SK-N-SH treated with all-trans-retinoic acid at 6 μM for 48 hours (cell line): ENCODE results near the gene XPR1.

ENCODE experiments used
- ARNTL ChIP-seq: fragments of 450-650 bp; formaldehyde crosslinking; IDR thresholded peaks from 2 replicates; pipeline ENCODE4 v1.5.0; 2020; ENCODE audit warnings: low read depth, mild to moderate bottlenecking, moderate library complexity, borderline replicate concordance
- BACH2 ChIP-seq: fragments of 250-450 bp; sonication (Bioruptor Pico); IDR thresholded peaks from 2 replicates; pipeline ENCODE4 v1.9.0; 2021; ENCODE audit warnings: mild to moderate bottlenecking, borderline replicate concordance
- ESRRG ChIP-seq: fragments of 250-450 bp; sonication (Bioruptor Pico); IDR thresholded peaks from 2 replicates; pipeline ENCODE4 v1.6.1; 2021; ENCODE audit warnings: mild to moderate bottlenecking
- OSR1 ChIP-seq: fragments of 250-450 bp; sonication (Bioruptor Pico); IDR thresholded peaks from 2 replicates; pipeline ENCODE4 v1.8.0; 2022; ENCODE audit warnings: moderate library complexity, mild to moderate bottlenecking, inconsistent platforms
- SNAI2 ChIP-seq: fragments of 250-450 bp; sonication (Bioruptor Pico); IDR thresholded peaks from 2 replicates; pipeline ENCODE4 v1.5.0; 2020; ENCODE audit warnings: mild to moderate bottlenecking, moderate library complexity
- ZFP30 ChIP-seq: fragments of 450-650 bp; formaldehyde crosslinking; IDR thresholded peaks from 2 replicates; pipeline ENCODE4 v1.5.0; 2022; ENCODE audit warnings: mild to moderate bottlenecking, moderate library complexity
- TF ChIP-seq, protein P1 (sequence below): fragments of 250-450 bp; sonication (Bioruptor Pico); IDR thresholded peaks from 2 replicates; pipeline ENCODE4 v1.5.0; 2020; ENCODE audit warnings: mild to moderate bottlenecking, moderate library complexity

DNA sequence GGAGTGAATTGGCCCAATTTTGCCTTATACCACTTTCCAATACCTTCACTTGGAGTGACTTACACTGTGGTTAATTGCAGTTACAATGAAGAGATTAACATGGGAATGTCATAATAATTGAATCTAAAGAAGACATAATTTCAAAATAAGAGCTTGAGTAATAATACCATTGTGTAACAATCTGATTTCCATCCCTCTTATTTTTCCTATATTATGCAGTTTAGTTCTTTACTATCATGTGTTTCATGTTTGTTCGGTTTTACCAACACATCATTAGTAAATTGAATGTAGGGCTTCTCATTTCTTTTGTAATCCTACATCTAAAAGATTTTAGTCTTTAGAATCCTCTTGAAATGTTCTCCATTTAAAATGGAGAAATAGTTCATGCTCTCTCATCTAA is 19.2 kb upstream of the XPR1 start:
- TF ChIP-seq OSR1 (no peak), SNAI2 (CRISPR knock-in tag) (no peak), ESRRG (CRISPR knock-in tag) (no peak), ARNTL (no peak), ZFP30 (CRISPR knock-in tag) (no peak), BACH2 (no peak)
- TF ChIP-seq, protein P1, sequence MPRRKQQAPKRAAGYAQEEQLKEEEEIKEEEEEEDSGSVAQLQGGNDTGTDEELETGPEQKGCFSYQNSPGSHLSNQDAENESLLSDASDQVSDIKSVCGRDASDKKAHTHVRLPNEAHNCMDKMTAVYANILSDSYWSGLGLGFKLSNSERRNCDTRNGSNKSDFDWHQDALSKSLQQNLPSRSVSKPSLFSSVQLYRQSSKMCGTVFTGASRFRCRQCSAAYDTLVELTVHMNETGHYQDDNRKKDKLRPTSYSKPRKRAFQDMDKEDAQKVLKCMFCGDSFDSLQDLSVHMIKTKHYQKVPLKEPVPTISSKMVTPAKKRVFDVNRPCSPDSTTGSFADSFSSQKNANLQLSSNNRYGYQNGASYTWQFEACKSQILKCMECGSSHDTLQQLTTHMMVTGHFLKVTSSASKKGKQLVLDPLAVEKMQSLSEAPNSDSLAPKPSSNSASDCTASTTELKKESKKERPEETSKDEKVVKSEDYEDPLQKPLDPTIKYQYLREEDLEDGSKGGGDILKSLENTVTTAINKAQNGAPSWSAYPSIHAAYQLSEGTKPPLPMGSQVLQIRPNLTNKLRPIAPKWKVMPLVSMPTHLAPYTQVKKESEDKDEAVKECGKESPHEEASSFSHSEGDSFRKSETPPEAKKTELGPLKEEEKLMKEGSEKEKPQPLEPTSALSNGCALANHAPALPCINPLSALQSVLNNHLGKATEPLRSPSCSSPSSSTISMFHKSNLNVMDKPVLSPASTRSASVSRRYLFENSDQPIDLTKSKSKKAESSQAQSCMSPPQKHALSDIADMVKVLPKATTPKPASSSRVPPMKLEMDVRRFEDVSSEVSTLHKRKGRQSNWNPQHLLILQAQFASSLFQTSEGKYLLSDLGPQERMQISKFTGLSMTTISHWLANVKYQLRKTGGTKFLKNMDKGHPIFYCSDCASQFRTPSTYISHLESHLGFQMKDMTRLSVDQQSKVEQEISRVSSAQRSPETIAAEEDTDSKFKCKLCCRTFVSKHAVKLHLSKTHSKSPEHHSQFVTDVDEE (CRISPR knock-in tag) = no peak
